AG08395 (cell line): ENCODE results near the gene ARVCF.
"Not testable (repeated sequence)": the region's sequence is repeated elsewhere in the genome, so short reads cannot be mapped to it uniquely, and the experiment has no call there.

Experiments
- DNase-seq: peaks from one replicate; pipeline ENCODE4 v3.0.0; 2012; ENCODE audit warnings: mixed read lengths, low spot score

The ARVCF gene

GRCh38 chr22:19936513-19936912, 80.1 kb downstream of the ARVCF start:
- no peak for DNase-seq

- not testable (repeated sequence) for DNase-seq
Observed at GRCh38 chr22:19935123-19935718, 81.4 kb downstream of the ARVCF start.

- DNase-seq, result no peak
Observed at GRCh38 chr22:19933341-19934241, 83.0 kb downstream of the ARVCF start.

- DNase-seq, result no peak
Observed at GRCh38 chr22:19932367-19933206, 84.0 kb downstream of the ARVCF start.

GRCh38 chr22:19931514-19931913, 85.1 kb downstream of the ARVCF start:
- no peak for DNase-seq

GRCh38 chr22:19930551-19931486, 85.8 kb downstream of the ARVCF start:
- no peak for DNase-seq

- DNase-seq, result no peak
Observed at GRCh38 chr22:19929586-19930550, 86.8 kb downstream of the ARVCF start.

- no peak for DNase-seq
Observed at GRCh38 chr22:19928207-19928606, 88.4 kb downstream of the ARVCF start.

GRCh38 chr22:19927696-19928095, 88.9 kb downstream of the ARVCF start:
- DNase-seq, result no peak

GRCh38 chr22:19926028-19926427, 90.6 kb downstream of the ARVCF start:
- not testable (repeated sequence) for DNase-seq

GRCh38 chr22:19923914-19924513, 92.6 kb downstream of the ARVCF start:
- no peak for DNase-seq

GRCh38 chr22:19921544-19922081, 95.0 kb downstream of the ARVCF start:
- DNase-seq, result no peak
